ENCODE data around the gene KNSTRN.
A peak's percentile ranks its signal among the peaks of the same experiment; 100 is the strongest.

Gene KNSTRN

GRCh38 chr15:40429068-40429710 is 46.7 kb downstream of the KNSTRN start:
- DNase-seq (ENCODE audit: low read depth, low spot score) = no peak

GRCh38 chr15:40430271-40430805 is 47.8 kb downstream of the KNSTRN start:
- DNase-seq (ENCODE audit: low read depth, low spot score) = no peak

GRCh38 chr15:40435023-40435709 is 52.6 kb downstream of the KNSTRN start:
- DNase-seq (ENCODE audit: low read depth, low spot score) = no peak

GRCh38 chr15:40435710-40436089 is 53.2 kb downstream of the KNSTRN start:
- DNase-seq (ENCODE audit: low read depth, low spot score) = no peak

- DNase-seq (ENCODE audit: low read depth, low spot score) = no peak
These were observed 53.8 kb downstream of the KNSTRN start for GRCh38 chr15:40436116-40436891.

GRCh38 chr15:40436892-40437751 is 54.6 kb downstream of the KNSTRN start:
- DNase-seq (ENCODE audit: low read depth, low spot score) = no peak

- DNase-seq (ENCODE audit: low read depth, low spot score) = no peak
These were observed 55.5 kb downstream of the KNSTRN start for GRCh38 chr15:40437752-40438687.

GRCh38 chr15:40438712-40439111 is 56.2 kb downstream of the KNSTRN start:
- no peak for DNase-seq (ENCODE audit: low read depth, low spot score)

GRCh38 chr15:40439461-40439959 is 57.0 kb downstream of the KNSTRN start:
- peak; percentile 75 for DNase-seq (ENCODE audit: low read depth, low spot score)

- DNase-seq (ENCODE audit: low read depth, low spot score) = no peak
These were observed 57.6 kb downstream of the KNSTRN start for GRCh38 chr15:40439960-40440742.

GRCh38 chr15:40440743-40441564 is 58.4 kb downstream of the KNSTRN start, which contains the start of gene BAHD1:
Gene BAHD1, plus strand, starts transcription at chr15:40440953. Its CDS starts 17,512 bp downstream, at chr15:40458465.
- peak; percentile 74 for DNase-seq (ENCODE audit: low read depth, low spot score)

- no peak for DNase-seq (ENCODE audit: low read depth, low spot score)
These were observed 59.3 kb downstream of the KNSTRN start for GRCh38 chr15:40441565-40442531.

- no peak for DNase-seq (ENCODE audit: low read depth, low spot score)
These were observed 60.7 kb downstream of the KNSTRN start for GRCh38 chr15:40443255-40443654.

- no peak for DNase-seq (ENCODE audit: low read depth, low spot score)
These were observed 61.3 kb downstream of the KNSTRN start for GRCh38 chr15:40443846-40444245.
